ENCODE measurements around the gene ASB5.

GRCh38 chr4:176300036-176300435 lies 31.0 kb upstream of the ASB5 start:
- TF ChIP-seq CTCF (IDR thresholded peaks at IDR 0.05; ENCODE audit: insufficient read depth, low read length, poor library complexity, severe bottlenecking): no peak
- no peak for TF ChIP-seq EZH2phosphoT487 (conservative IDR thresholded peaks at IDR 0.05; ENCODE audit: low read length)
